HEK293 (cell line): Measurements from ENCODE around the gene TAOK3.

Experiments used
- CTCF ChIA-PET: fragments of 350-600 bp; formaldehyde crosslinking; extraction: SDS; loops from one replicate; lab custom pipeline; 2021; ENCODE audit warnings: antibody characterized with exemption; lab: Yijun Ruan, JAX
- POLR2A ChIA-PET: fragments of 300-600 bp; formaldehyde crosslinking; extraction: SDS; loops from one replicate; lab custom pipeline; 2020; ENCODE audit warnings: antibody characterized with exemption, inconsistent platforms; lab: Yijun Ruan, JAX
- H3K27ac ChIP-seq: fragments of 200-500 bp; sonication (Bioruptor generic); 2 replicates; pipeline ENCODE4 v1.5.1; 2014; ENCODE audit warnings: low read depth, low read length, control low read depth, inconsistent platforms; ENCODE audit errors: extremely low read depth
- H3K36me3 ChIP-seq, 2 experiments: fragments of 200-500 bp in 1 of 2; sonication (Bioruptor generic) in 1 of 2; 1 replicate in 1 of 2; 2 replicates in 1 of 2; pipeline ENCODE4 v1.5.1; 2014 to 2017; ENCODE audit warnings: inconsistent platforms in 2 of 2, low read length in 2 of 2; ENCODE audit not compliant: control insufficient read depth in 2 of 2, insufficient read depth in 1 of 2
- H3K4me1 ChIP-seq: fragments of 200-500 bp; sonication (Bioruptor generic); 2 replicates; pipeline ENCODE4 v1.5.1; 2014; ENCODE audit warnings: mild to moderate bottlenecking, low read length, inconsistent platforms; ENCODE audit not compliant: control insufficient read depth, insufficient read depth
- H3K4me3 ChIP-seq: 2 replicates; pipeline ENCODE4 v1.5.1; 2011; ENCODE audit warnings: low read depth, mild to moderate bottlenecking, control low read depth, low read length, moderate library complexity
- H3K9me3 ChIP-seq: fragments of 200-500 bp; sonication (Bioruptor generic); 2 replicates; pipeline ENCODE4 v1.5.1; 2014; ENCODE audit warnings: low read depth, low read length, inconsistent platforms; ENCODE audit not compliant: control insufficient read depth, insufficient read depth
- GLIS2 ChIP-seq: fragments of 450-650 bp; formaldehyde crosslinking; IDR thresholded peaks from 2 replicates; pipeline ENCODE4 v1.5.1; 2016; ENCODE audit warnings: missing biosample characterization, missing genetic modification characterization
- KLF1 ChIP-seq: fragments of 450-650 bp; formaldehyde crosslinking; IDR thresholded peaks from 2 replicates; pipeline ENCODE4 v1.5.1; 2016; ENCODE audit warnings: missing biosample characterization, missing genetic modification characterization
- KLF16 ChIP-seq: fragments of 450-650 bp; formaldehyde crosslinking; IDR thresholded peaks from 2 replicates; pipeline ENCODE4 v1.5.1; 2017; ENCODE audit warnings: missing biosample characterization, missing genetic modification characterization
- MZF1 ChIP-seq: fragments of 450-650 bp; formaldehyde crosslinking; IDR thresholded peaks from 2 replicates; pipeline ENCODE4 v1.5.1; 2017; ENCODE audit warnings: missing biosample characterization, missing genetic modification characterization, borderline replicate concordance
- SALL2 ChIP-seq: fragments of 450-650 bp; formaldehyde crosslinking; IDR thresholded peaks from 2 replicates; pipeline ENCODE4 v1.5.0; 2017; ENCODE audit warnings: missing biosample characterization, mild to moderate bottlenecking, missing genetic modification characterization, borderline replicate concordance
- SCRT2 ChIP-seq: fragments of 450-650 bp; formaldehyde crosslinking; IDR thresholded peaks from 2 replicates; pipeline ENCODE4 v1.5.1; 2016; ENCODE audit warnings: missing biosample characterization, missing genetic modification characterization
- ZBTB17 ChIP-seq: fragments of 450-650 bp; formaldehyde crosslinking; IDR thresholded peaks from 2 replicates; pipeline ENCODE4 v1.5.1; 2016; ENCODE audit warnings: missing biosample characterization, missing genetic modification characterization
- ZNF132 ChIP-seq: fragments of 450-650 bp; formaldehyde crosslinking; IDR thresholded peaks from 2 replicates; pipeline ENCODE4 v1.5.1; 2017; ENCODE audit warnings: missing biosample characterization, missing genetic modification characterization, borderline replicate concordance
- ZNF146 ChIP-seq: fragments of 450-650 bp; formaldehyde crosslinking; IDR thresholded peaks from 2 replicates; pipeline ENCODE4 v1.5.1; 2016; ENCODE audit warnings: missing biosample characterization, missing genetic modification characterization
- ZNF18 ChIP-seq: fragments of 450-650 bp; formaldehyde crosslinking; IDR thresholded peaks from 2 replicates; pipeline ENCODE4 v1.5.1; 2016; ENCODE audit warnings: missing biosample characterization, missing genetic modification characterization
- ZNF248 ChIP-seq: fragments of 450-650 bp; formaldehyde crosslinking; IDR thresholded peaks from 2 replicates; pipeline ENCODE4 v1.5.1; 2017; ENCODE audit warnings: missing biosample characterization, missing genetic modification characterization
- ZNF26 ChIP-seq: fragments of 450-650 bp; formaldehyde crosslinking; IDR thresholded peaks from 2 replicates; pipeline ENCODE4 v1.5.1; 2016; ENCODE audit warnings: missing biosample characterization, missing genetic modification characterization
- ZNF266 ChIP-seq: fragments of 450-650 bp; formaldehyde crosslinking; IDR thresholded peaks from 2 replicates; pipeline ENCODE4 v1.5.1; 2016; ENCODE audit warnings: missing biosample characterization, missing genetic modification characterization, low read depth
- ZNF324 ChIP-seq: fragments of 450-650 bp; formaldehyde crosslinking; IDR thresholded peaks from 2 replicates; pipeline ENCODE4 v1.5.1; 2016; ENCODE audit warnings: missing biosample characterization, missing genetic modification characterization
- ZNF510 ChIP-seq: fragments of 450-650 bp; formaldehyde crosslinking; IDR thresholded peaks from 2 replicates; pipeline ENCODE4 v1.5.1; 2018; ENCODE audit warnings: mild to moderate bottlenecking, missing genetic modification characterization, missing biosample characterization; ENCODE audit not compliant: insufficient replicate concordance
- ZNF514 ChIP-seq: fragments of 450-650 bp; formaldehyde crosslinking; IDR thresholded peaks from 2 replicates; pipeline ENCODE4 v1.5.1; 2016; ENCODE audit warnings: missing biosample characterization, missing genetic modification characterization
- ZNF544 ChIP-seq: fragments of 450-650 bp; formaldehyde crosslinking; IDR thresholded peaks from 2 replicates; pipeline ENCODE4 v1.5.0; 2017; ENCODE audit warnings: missing biosample characterization, missing genetic modification characterization
- ZNF629 ChIP-seq: fragments of 450-650 bp; formaldehyde crosslinking; IDR thresholded peaks from 2 replicates; pipeline ENCODE4 v1.5.1; 2017; ENCODE audit warnings: missing biosample characterization, missing genetic modification characterization
- ZNF777 ChIP-seq: fragments of 450-650 bp; formaldehyde crosslinking; IDR thresholded peaks from 2 replicates; pipeline ENCODE4 v1.5.1; 2017; ENCODE audit warnings: missing biosample characterization, missing genetic modification characterization, borderline replicate concordance
- ZNF830 ChIP-seq: fragments of 450-650 bp; IDR thresholded peaks from 2 replicates; pipeline ENCODE4 v1.5.0; 2018; ENCODE audit warnings: missing biosample characterization, missing genetic modification characterization, low read depth, mild to moderate bottlenecking, moderate library complexity
- ZSCAN30 ChIP-seq: fragments of 450-650 bp; IDR thresholded peaks from 2 replicates; pipeline ENCODE4 v1.5.1; 2018; ENCODE audit warnings: missing biosample characterization, mild to moderate bottlenecking, missing genetic modification characterization, moderate library complexity
- TF ChIP-seq, protein P1 (sequence below): fragments of 450-650 bp; formaldehyde crosslinking; IDR thresholded peaks from 2 replicates; pipeline ENCODE4 v1.5.1; 2016; ENCODE audit warnings: missing biosample characterization, missing genetic modification characterization

The TAOK3 gene

DNA sequence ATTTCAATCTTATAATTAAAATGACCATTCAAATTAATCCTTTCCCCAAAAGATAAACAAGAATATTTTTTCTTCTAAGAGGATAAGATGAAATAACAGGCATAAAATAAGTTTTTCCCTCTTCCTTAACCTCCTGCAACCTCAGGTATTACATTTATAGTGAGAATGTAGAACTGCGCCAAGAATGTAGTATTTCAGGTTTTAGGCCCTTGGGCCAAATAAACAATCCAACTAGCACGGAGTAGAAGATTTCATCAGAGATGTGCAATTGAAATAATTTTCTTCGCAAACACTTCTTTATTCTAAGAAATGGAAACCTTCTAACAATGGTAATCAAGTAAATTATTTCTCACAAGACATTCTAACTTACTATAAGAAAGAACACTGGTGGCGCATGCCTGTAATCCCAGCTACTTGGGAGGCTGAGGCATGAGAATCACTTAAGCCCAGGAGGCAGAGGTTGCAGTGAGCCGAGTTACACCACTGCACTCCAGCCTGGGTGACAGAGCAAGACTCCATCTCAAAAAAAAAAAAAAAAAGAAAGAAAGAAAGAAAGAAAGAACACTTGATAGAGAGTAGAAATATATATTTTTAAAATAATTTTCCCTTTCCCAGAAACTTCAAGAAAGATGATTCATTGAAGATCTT is 100.8 kb downstream of the TAOK3 start (continued):
- no peak for TF ChIP-seq ZNF514 (tag by site-specific recombination)

DNA sequence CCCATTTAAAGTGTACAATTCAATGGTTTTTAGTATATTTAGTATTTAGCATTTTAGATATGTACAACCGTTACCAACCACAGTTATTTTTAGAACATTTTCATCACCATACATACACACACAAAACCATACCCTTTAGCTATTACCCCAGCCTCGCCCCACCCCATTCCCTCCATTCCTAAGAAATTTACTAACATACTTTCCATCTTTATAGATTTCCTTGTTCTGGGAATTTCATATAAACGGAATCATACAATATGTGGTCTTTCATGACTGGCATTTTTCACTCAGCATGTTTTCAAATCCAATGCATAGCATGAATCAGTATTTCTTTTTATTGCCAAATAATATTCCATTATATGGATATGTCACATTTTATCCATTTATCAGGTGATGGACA is 101.5 kb downstream of the TAOK3 start:
- no peak overlapping the region for H3K27ac ChIP-seq
- no peaks in the 10 kb centered on the region for H3K36me3 ChIP-seq
- no peaks in the 10 kb centered on the region for H3K4me1 ChIP-seq
- H3K4me3 ChIP-seq = no peak overlapping the region
- TF ChIP-seq ZNF324 (tag by site-specific recombination) = no peak
- no peak for TF ChIP-seq GLIS2 (tag by site-specific recombination)
- TF ChIP-seq MZF1 (tag by site-specific recombination) = no peak
- TF ChIP-seq ZSCAN30 = no peak
- TF ChIP-seq ZNF26 (tag by site-specific recombination) = no peak
- TF ChIP-seq SCRT2 (tag by site-specific recombination) = no peak
- TF ChIP-seq ZNF248 (tag by site-specific recombination) = no peak
- no peak for TF ChIP-seq ZNF629
- TF ChIP-seq ZNF510 (tag by site-specific recombination) = no peak
- TF ChIP-seq ZNF830 (tag by site-specific recombination) = no peak
- no peak for TF ChIP-seq ZNF146 (tag by site-specific recombination)
- no peak for TF ChIP-seq ZNF266 (tag by site-specific recombination)
- TF ChIP-seq ZNF544 = no peak
- TF ChIP-seq KLF16 (tag by site-specific recombination) = no peak
- TF ChIP-seq, protein P1, sequence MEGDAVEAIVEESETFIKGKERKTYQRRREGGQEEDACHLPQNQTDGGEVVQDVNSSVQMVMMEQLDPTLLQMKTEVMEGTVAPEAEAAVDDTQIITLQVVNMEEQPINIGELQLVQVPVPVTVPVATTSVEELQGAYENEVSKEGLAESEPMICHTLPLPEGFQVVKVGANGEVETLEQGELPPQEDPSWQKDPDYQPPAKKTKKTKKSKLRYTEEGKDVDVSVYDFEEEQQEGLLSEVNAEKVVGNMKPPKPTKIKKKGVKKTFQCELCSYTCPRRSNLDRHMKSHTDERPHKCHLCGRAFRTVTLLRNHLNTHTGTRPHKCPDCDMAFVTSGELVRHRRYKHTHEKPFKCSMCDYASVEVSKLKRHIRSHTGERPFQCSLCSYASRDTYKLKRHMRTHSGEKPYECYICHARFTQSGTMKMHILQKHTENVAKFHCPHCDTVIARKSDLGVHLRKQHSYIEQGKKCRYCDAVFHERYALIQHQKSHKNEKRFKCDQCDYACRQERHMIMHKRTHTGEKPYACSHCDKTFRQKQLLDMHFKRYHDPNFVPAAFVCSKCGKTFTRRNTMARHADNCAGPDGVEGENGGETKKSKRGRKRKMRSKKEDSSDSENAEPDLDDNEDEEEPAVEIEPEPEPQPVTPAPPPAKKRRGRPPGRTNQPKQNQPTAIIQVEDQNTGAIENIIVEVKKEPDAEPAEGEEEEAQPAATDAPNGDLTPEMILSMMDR = no peak
- no peak for TF ChIP-seq KLF1 (tag by site-specific recombination)
- H3K9me3 ChIP-seq = no peaks in the 10 kb centered on the region
- ChIA-PET POLR2A (no interaction called here), CTCF (no interaction called here)

GRCh38 chr12:118269806-118270205 is 102.9 kb downstream of the TAOK3 start:
- H3K4me3 ChIP-seq = no peak overlapping the region
- POLR2A ChIA-PET = interaction anchor here (0.7 kb wide), 1 partner anchor 87 kb away, joined by 10 read pairs; no protein-coding TSS in a partner anchor
- no peak for TF ChIP-seq ZNF777
- TF ChIP-seq ZNF18 (tag by site-specific recombination) = no peak
- no peak for TF ChIP-seq ZBTB17 (tag by site-specific recombination)
- no peak for TF ChIP-seq ZNF132 (tag by site-specific recombination)
- no peak for TF ChIP-seq SALL2 (tag by site-specific recombination)
- TF ChIP-seq, all 188 proteins: peak for 0
- H3K9me3 ChIP-seq = no peaks in the 10 kb centered on the region
- H3K36me3 ChIP-seq = no peaks in the 10 kb centered on the region
- CTCF ChIA-PET = no interaction called here
- H3K27ac ChIP-seq = no peak overlapping the region
- H3K4me1 ChIP-seq = no peaks in the 10 kb centered on the region
